OCI-LY3 (cell line): ENCODE measurements around the gene AHCYL2.
"Not testable (repeated sequence)": the region's sequence is repeated elsewhere in the genome, so short reads cannot be mapped to it uniquely, and the experiment has no call there.

ENCODE experiments used
- CTCF ChIP-seq: fragments of 200-600, 300-600 bp; sonication (generic); IDR thresholded peaks from 2 replicates; pipeline ENCODE4 v1.5.1; 2014; ENCODE audit warnings: antibody characterized with exemption, low read length, low read depth
- EZH2phosphoT487 ChIP-seq: fragments of 200-600 bp; shearing (Covaris generic); IDR thresholded peaks from 2 replicates; pipeline ENCODE4 v1.6.1; 2018; ENCODE audit warnings: antibody characterized with exemption, mixed run types, low read depth

DNA sequence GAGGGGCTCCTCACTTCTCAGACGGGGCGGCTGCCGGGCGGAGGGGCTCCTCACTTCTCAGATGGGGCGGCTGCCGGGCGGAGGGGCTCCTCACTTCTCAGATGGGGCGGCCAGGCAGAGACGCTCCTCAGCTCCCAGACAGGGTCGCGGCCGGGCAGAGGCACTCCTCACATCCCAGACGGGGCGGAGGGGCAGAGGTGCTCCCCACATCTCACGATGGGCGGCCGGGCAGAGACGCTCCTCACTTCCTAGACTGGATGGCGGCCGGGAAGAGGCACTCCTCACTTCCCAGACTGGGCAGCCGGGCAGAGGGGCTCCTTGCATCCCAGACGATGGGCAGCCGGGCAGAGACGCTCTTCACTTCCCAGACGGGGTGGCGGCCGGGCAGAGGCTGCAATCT, 251.6 kb downstream of the AHCYL2 start:
- TF ChIP-seq CTCF, EZH2phosphoT487: not testable (repeated sequence)
